Measurements from ENCODE around the gene UGGT2. TPM values are rescaled to one million over a fixed set of nuclear protein-coding genes. Genes with fewer than 3 reads are reported as not detected.
"Not testable (repeated sequence)": the region's sequence is repeated elsewhere in the genome, so short reads cannot be mapped to it uniquely, and the experiment has no call there.

The UGGT2 gene
- total RNA-seq, 4 donors from 2014 or later, result 8.7 to 21.5 (median 13.6) TPM

- TF ChIP-seq POLR2A (IDR thresholded peaks at IDR 0.05), result no peak
- TF ChIP-seq, protein P1, sequence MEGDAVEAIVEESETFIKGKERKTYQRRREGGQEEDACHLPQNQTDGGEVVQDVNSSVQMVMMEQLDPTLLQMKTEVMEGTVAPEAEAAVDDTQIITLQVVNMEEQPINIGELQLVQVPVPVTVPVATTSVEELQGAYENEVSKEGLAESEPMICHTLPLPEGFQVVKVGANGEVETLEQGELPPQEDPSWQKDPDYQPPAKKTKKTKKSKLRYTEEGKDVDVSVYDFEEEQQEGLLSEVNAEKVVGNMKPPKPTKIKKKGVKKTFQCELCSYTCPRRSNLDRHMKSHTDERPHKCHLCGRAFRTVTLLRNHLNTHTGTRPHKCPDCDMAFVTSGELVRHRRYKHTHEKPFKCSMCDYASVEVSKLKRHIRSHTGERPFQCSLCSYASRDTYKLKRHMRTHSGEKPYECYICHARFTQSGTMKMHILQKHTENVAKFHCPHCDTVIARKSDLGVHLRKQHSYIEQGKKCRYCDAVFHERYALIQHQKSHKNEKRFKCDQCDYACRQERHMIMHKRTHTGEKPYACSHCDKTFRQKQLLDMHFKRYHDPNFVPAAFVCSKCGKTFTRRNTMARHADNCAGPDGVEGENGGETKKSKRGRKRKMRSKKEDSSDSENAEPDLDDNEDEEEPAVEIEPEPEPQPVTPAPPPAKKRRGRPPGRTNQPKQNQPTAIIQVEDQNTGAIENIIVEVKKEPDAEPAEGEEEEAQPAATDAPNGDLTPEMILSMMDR (IDR thresholded peaks at IDR 0.05), result no peak
- H3K4me3 ChIP-seq (ENCODE audit: low read depth, poor library complexity, severe bottlenecking), result no peak overlapping the region
- whole genome bisulfite sequencing, 2 donors, result 88 to 89% methylated on average over 2 of the region's 2 CpGs
- no peak for DNase-seq (ENCODE audit: low spot score in 2 of 2)
- intact Hi-C loops (cut with DNase I; ENCODE audit: low total_unique reads), result no loop called here
These were observed 12.6 kb upstream of the UGGT2 start for GRCh38 chr13:96065849-96066248.

GRCh38 chr13:96052656-96053002 lies 572 bp downstream of the UGGT2 start:
- intact Hi-C loops (cut with DNase I; ENCODE audit: low total_unique reads), result no loop called here
- TF ChIP-seq POLR2A (IDR thresholded peaks at IDR 0.05), result no peak
- TF ChIP-seq, protein P1 (IDR thresholded peaks at IDR 0.05), result no peak
- WGBS, 2 donors, result 0 to 1% methylated on average over 12 of the region's 12 CpGs
- H3K4me3 ChIP-seq (ENCODE audit: low read depth, poor library complexity, severe bottlenecking), result peak overlapping the region; percentile 97
- no peak for DNase-seq (ENCODE audit: low spot score in 2 of 2)

DNA sequence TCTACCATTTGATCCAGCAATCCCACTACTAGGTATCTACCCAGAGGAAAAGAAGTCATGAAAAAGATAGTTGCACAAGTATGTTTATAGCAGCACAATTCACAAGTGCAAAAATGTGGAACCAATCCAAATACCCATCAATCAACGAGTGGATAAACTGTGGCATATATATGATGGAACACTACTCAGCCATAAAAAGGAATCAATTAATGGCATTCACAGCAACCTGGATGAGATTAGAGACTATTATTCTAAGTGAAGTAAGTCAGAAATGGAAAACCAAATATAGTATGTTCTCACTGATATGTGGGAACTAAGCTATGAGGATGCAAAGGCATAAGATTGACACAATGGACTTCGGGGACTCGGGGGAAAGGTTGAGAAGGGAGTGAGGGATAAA lies 1.3 kb downstream of the UGGT2 start:
- 77 to 84% methylated on average over 3 of the region's 3 CpGs for WGBS, 2 donors

GRCh38 chr13:96051491-96051890 lies 1.7 kb downstream of the UGGT2 start:
- DNase-seq (ENCODE audit: low spot score in 2 of 2); intact Hi-C loops (cut with DNase I; ENCODE audit: low total_unique reads); H3K4me3 ChIP-seq (ENCODE audit: low read depth, poor library complexity, severe bottlenecking): not testable (repeated sequence)
- 95 to 96% methylated on average over 5 of the region's 5 CpGs for WGBS, 2 donors

More for the DNA sequence above, 1.3 kb downstream of the UGGT2 start:
- DNase-seq (ENCODE audit: low spot score in 2 of 2); H3K4me3 ChIP-seq (ENCODE audit: low read depth, poor library complexity, severe bottlenecking); intact Hi-C loops (cut with DNase I; ENCODE audit: low total_unique reads): not testable (repeated sequence)

DNA sequence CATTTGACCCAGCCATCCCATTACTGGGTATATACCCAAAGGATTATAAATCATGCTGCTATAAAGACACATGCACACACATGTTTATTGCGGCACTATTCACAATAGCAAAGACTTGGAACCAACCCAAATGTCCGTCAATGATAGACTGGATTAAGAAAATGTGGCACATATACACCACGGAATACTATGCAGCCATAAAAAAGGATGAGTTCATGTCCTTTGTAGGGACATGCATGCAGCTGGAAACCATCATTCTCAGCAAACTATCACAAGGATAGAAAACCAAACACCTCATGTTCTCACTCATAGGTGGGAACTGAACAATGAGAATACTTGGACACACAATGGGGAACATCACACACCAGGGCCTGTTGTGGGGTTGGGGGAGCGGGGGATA lies 2.2 kb downstream of the UGGT2 start:
- DNase-seq (ENCODE audit: low spot score in 2 of 2); H3K4me3 ChIP-seq (ENCODE audit: low read depth, poor library complexity, severe bottlenecking); intact Hi-C loops (cut with DNase I; ENCODE audit: low total_unique reads): not testable (repeated sequence)
- WGBS, 2 donors, result 89 to 92% methylated on average over 4 of the region's 4 CpGs

GRCh38 chr13:96046449-96047126 lies 6.6 kb downstream of the UGGT2 start:
- intact Hi-C loops (cut with DNase I; ENCODE audit: low total_unique reads); DNase-seq (ENCODE audit: low spot score in 2 of 2); H3K4me3 ChIP-seq (ENCODE audit: low read depth, poor library complexity, severe bottlenecking): not testable (repeated sequence)
- WGBS, 2 donors, result 97 to 99% methylated on average over 16 of the region's 16 CpGs

GRCh38 chr13:96044238-96044637 lies 9.0 kb downstream of the UGGT2 start:
- intact Hi-C loops (cut with DNase I; ENCODE audit: low total_unique reads), result no loop called here
- no peak for DNase-seq (ENCODE audit: low spot score in 2 of 2)
- H3K4me3 ChIP-seq (ENCODE audit: low read depth, poor library complexity, severe bottlenecking), result no peak overlapping the region
- TF ChIP-seq, protein P1 (IDR thresholded peaks at IDR 0.05), result no peak
- no peak for TF ChIP-seq POLR2A (IDR thresholded peaks at IDR 0.05)
- WGBS, 2 donors, result 93 to 97% methylated on average over 1 of the region's 1 CpG

- intact Hi-C loops (cut with DNase I; ENCODE audit: low total_unique reads), result no loop called here
- H3K4me3 ChIP-seq (ENCODE audit: low read depth, poor library complexity, severe bottlenecking), result no peak overlapping the region
- no peak for DNase-seq (ENCODE audit: low spot score in 2 of 2)
- TF ChIP-seq, protein P1 (IDR thresholded peaks at IDR 0.05), result no peak
- TF ChIP-seq POLR2A (IDR thresholded peaks at IDR 0.05), result no peak
- WGBS, 2 donors, result 80 to 91% methylated on average over 2 to 4 of the region's 4 CpGs
These were observed 11.7 kb downstream of the UGGT2 start for GRCh38 chr13:96041326-96042110.

Measured in lower leg skin (tissue), 4 donors.